CD4-positive, alpha-beta T cell treated with Interleukin-6 for 4 hours (primary cell): ENCODE results near the gene PPP1R13L.
"Not testable (repeated sequence)": the region's sequence is repeated elsewhere in the genome, so short reads cannot be mapped to it uniquely, and the experiment has no call there.

Source experiments
- DNase-seq: peaks from one replicate; pipeline ENCODE4 v3.0.0-alpha.2; 2020; ENCODE audit warnings: mixed read lengths

Gene PPP1R13L

DNA sequence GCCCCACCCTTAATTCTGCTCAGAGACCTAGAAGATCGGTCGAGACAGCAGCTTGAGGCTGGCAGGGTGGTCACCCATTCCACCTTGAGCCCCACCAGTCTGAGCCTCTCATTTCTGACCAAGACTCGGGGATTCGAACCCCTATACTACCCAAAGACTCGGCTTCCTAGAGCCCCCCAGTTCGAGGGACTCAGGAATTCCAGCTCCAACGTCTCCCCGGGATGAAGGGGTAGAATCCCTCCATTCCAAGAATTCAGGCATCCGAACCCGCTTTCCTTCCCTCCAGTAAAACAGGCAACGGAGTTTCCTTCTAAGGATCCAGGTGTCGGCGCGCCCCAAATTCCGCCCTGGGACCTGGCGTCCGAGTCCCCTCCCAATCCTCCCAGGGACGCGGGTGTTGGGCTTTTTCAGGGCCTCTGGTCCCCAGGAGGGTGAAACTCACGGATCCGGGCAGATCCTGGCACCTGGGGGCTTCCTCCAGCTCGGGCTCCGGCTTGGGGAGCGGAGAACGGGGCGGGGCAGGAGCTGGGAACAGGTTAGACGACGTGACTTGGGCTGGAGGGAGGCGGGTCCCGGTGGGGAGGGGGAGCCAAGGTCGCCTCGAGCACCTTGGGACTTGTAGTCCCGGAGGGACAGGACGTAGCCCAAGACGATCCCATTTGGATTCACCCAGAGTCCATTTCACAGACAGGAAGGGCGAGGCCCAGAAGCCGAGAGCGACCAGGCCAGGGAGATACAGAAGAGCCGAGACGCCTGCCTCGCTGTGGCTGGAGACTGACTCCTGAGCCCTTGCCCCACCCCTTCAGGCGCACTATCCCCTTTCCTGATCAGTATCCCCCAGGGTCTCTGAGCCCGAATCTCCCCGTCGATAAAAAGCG lies at the start of gene PPP1R13L:
TSS of gene PPP1R13L (minus strand) at position 513 of the 878 bp plus-strand sequence. CDS start 6,751 bp downstream, outside the sequence.
- peak; percentile 72 for DNase-seq

- no peak for DNase-seq
Observed at GRCh38 chr19:45451850-45452387, 47.0 kb upstream of the PPP1R13L start.

GRCh38 chr19:45451131-45451849 lies 46.4 kb upstream of the PPP1R13L start:
- peak; percentile 51 for DNase-seq

DNA sequence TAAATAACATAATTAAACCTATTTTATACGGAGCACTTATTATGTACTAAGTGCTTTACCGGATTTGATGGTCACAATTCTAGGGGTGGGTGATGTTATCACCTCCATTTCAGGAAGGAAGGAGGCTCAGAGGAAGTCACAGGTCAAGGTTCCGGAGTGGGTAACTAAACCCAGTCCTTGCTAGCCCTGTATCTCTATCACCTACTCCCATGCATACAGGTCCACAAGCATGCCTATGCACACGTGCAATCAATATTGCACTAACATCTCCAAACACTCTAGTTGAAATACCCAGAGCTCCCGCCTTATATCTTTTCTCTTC lies 45.1 kb upstream of the PPP1R13L start:
- peak; percentile 30 for DNase-seq

GRCh38 chr19:45448887-45449299 lies 44.0 kb upstream of the PPP1R13L start:
- no peak for DNase-seq

- no peak for DNase-seq
Observed at GRCh38 chr19:45448425-45448756, 43.5 kb upstream of the PPP1R13L start.

DNA sequence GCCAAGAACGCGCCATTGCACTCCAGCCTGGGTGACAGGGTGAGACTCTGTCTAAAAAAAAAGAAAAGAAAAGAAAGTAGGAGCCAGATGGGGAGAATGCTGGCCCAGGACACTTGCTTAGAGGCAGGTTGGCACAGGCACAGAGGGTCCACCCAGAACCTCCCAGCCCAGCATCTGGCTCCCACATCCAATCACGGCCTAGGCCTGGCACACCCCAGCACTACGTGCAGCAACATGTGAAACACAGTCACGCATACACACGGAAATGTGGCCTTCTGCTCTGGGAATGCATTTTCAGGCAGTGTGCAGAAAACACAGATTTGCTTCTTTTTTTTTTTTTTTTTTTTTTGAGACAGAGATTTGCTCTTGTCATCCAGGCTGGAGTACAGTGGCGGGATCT lies 42.1 kb upstream of the PPP1R13L start:
- DNase-seq: no peak

- peak; percentile 31 for DNase-seq
Observed at GRCh38 chr19:45446295-45446694, 41.4 kb upstream of the PPP1R13L start.

- DNase-seq: no peak
Observed at GRCh38 chr19:45445139-45445538, 40.3 kb upstream of the PPP1R13L start.

GRCh38 chr19:45444318-45445041 lies 39.6 kb upstream of the PPP1R13L start:
- DNase-seq: peak; percentile 79

DNA sequence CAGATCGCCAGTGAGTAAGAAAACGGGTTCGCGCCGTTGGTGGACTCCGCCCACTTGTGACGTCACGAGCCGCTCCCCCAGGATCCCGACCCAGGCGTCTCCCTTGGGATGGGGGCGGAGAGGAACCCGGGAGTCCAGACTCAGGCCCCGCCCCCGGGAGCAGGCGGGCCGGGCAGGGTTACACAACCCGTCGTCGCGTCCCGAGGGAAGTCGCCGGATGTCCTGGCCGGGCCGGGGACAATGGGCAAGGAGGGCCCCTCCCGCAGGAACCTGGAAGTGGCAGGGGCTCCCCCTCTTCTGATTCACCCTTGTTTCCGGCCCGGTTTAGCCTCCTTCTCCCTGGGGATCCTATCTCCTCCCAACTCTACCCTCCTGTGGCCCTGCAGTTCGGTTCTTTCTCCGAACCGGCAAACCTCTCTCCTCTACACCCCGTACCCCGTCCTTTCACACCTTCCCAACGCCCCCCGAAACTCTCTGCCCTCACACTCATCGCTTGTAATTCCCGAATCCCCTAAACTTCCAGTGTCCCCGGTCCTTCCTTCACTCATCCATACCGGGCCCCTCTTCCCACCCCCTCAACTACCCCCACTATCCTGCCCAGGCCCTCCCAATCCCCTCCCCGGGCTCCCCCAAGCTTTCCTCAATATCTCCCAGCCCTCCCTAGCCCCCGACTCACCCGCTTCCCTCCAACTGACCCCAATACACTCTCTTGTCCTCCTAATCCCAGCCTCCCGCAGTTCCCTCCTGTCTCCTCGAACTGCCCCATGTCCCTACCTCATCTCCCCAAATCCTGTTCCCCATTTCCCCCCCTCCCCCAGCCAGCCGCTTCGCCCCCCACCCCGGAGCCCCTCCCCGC lies 38.8 kb upstream of the PPP1R13L start:
- DNase-seq: peak; percentile 47

DNA sequence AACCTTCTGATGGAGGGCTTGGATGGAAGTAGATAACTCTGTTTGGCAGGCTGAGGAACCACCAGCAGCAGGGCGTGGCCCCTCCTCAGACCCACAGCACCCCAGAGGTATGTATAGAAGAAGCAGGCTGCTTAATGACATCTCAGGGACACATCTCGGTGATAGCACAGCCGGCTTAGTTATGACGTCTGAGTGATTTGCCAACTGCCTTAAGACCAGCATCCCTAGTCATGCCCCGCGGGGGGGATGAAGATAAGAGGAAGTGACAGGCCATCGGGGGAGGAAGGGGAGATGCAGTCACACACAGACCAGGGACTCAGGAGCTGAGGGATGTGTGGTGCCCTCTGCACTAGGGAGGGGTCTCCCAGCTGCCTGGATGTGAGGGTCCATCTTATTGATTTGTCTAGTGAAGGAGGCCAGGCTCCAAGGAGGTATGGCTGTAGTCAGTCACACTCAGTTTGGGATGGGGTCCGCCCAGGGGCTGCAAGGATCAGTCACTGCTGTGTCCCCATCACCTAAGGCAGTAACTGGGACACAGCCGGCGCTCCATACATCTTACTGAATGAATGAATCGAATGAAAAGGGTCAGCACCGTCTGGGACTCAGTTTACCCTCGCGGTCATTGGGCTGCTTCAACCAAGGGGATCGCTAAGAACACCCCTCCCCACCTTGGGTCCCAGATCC lies 38.1 kb upstream of the PPP1R13L start:
- peak; percentile 45 for DNase-seq

GRCh38 chr19:45442408-45442777 lies 37.5 kb upstream of the PPP1R13L start:
- no peak for DNase-seq

DNA sequence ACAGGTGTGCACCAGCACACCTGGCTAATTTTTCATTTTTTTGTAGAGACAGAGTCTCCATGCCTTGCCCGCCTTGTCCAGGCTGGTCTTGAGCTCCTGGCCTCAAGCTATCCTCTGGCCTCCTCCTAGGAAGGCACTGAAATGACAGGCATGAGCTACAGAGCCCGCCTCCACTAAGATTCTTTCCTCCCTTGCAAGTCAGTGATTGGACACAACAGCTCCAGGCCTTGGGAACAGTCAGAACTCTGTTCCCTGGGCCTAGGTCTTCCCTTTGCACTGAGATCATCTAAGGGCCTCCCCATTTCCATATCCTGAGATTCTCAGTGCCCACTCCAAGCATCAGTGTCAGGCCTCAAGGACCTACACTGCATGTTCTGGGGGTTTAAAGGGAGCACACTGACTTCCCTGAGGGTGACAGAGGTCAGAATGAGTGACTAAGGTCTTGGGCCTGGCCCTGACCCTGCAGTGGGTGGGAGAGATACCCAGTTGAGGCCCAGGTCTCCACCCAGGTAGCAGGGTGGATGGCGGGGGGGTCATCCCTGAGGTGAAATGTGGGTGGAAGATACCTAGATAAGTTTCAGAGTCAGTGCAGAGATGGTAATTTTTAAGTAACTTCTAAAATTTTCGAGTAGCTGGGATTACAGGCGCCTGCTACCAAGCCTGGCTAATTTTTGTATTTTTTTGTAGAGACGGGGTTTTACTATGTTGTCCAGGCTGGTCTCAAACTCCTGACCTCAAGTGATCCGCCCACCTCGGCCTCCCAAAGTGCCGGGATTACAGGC lies 36.2 kb upstream of the PPP1R13L start:
- no peak for DNase-seq

- peak; percentile 5 for DNase-seq
Observed at GRCh38 chr19:45440259-45440638, 35.4 kb upstream of the PPP1R13L start.

DNA sequence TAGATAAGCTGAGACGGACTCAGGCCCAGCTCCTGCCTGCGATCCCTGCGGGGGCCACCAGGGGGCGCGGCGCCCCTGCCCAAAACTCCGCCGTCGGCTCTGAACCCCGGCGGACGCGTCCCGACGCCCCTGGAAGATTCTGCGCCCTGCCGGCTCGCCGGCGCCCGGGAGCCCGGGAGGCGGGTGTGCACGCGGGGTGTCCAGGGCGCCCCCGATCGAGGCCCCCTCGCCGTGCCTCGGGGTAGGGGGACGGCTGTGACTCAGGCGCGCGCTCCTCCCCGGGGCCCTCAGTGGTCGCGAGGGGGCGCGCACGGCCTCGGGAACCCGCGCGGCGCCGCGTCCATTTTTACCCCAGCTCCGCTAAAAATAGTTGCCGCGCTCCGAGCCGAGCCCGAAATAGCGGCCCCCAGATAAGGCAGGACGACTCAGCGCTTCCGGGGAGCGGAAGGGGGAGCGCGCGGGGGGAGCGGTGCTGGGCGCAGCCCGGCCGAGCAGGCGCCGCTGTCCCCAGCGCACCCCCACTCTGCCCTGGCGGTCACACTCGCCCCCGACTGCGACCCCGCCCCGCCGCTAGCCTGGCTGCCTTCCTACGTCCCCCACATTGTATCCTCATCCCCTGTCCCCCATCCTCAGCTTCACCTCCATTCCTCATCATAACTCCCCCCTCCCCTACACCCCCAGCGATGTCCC lies 34.8 kb upstream of the PPP1R13L start:
- DNase-seq: peak; percentile 86

DNA sequence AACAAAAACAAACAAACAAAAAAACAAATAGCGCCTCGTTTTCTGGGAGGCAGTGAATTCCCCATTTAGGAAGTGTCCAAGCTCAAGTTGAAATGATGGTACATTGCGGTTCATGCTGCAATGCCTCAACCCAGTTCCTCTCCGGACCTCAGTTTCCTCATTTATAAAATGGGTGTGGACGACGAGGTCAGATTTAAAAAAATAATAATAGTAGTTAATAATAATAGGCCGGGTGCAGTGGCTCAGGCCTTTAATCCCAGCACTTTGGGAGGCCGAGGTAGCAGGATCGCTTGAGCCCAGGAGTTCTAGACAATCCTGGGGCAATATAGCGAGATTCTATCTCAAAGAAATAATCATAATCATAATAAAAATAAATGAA lies 34.3 kb upstream of the PPP1R13L start:
- no peak for DNase-seq

- DNase-seq: no peak
Observed at GRCh38 chr19:45437328-45437727, 32.5 kb upstream of the PPP1R13L start.

GRCh38 chr19:45432543-45432942 lies 27.7 kb upstream of the PPP1R13L start:
- not testable (repeated sequence) for DNase-seq

GRCh38 chr19:45431008-45431407 lies 26.1 kb upstream of the PPP1R13L start:
- not testable (repeated sequence) for DNase-seq
